AG04449 (cell line): ENCODE results near the gene GON4L.
"Not testable (repeated sequence)": the region's sequence is repeated elsewhere in the genome, so short reads cannot be mapped to it uniquely, and the experiment has no call there.

Experiments used
- CTCF ChIA-PET: fragments of 350-600 bp; formaldehyde crosslinking; extraction: SDS; loops from one replicate; lab custom pipeline; 2021; ENCODE audit warnings: antibody characterized with exemption; lab: Yijun Ruan, JAX
- POLR2A ChIA-PET: fragments of 400-600, 350-600 bp; formaldehyde crosslinking; extraction: SDS; loops from one replicate; lab custom pipeline; 2020; ENCODE audit warnings: antibody characterized with exemption, inconsistent platforms; lab: Yijun Ruan, JAX
- DNase-seq: peaks from one replicate; pipeline ENCODE4 v3.0.0-alpha.2; 2010; ENCODE audit warnings: low read depth, low spot score
- H3K4me3 ChIP-seq: 2 replicates; pipeline ENCODE4 v1.5.1; 2011; ENCODE audit warnings: low read depth, mild to moderate bottlenecking, control low read depth, low read length
- TF ChIP-seq, protein P1 (sequence below): IDR thresholded peaks from one replicate; pipeline ENCODE4 v1.5.1; 2011; ENCODE audit warnings: mild to moderate bottlenecking, moderate library complexity, low read length, control low read depth, inconsistent platforms; ENCODE audit not compliant: insufficient read depth; ENCODE audit errors: missing control alignments

GON4L gene

DNA sequence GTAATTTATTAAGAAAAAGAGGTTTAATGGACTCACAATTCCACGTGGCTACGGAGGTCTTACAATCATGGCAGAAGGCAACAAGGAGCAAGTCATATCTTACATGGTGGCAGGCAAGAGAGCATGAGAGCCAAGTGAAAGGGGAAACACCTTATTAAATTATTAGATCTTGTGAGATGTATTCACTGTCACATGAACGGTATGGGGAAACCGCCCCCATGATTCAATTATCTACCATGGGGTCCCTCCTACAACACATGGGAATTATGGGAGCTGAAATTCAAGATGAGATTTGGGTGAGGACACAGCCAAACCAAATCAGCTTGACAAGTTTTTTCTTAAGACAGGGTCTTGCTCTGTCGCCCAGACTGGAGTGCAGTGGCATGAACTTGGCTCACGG lies 153.8 kb downstream of the GON4L start:
- no peak overlapping the region for H3K4me3 ChIP-seq
- no peak for DNase-seq
- ChIA-PET CTCF (interaction anchor here (1.4 kb wide), 1 partner anchor 453 kb away, joined by 3 read pairs; no protein-coding TSS in a partner anchor), POLR2A (no interaction called here)
- TF ChIP-seq, protein P1, sequence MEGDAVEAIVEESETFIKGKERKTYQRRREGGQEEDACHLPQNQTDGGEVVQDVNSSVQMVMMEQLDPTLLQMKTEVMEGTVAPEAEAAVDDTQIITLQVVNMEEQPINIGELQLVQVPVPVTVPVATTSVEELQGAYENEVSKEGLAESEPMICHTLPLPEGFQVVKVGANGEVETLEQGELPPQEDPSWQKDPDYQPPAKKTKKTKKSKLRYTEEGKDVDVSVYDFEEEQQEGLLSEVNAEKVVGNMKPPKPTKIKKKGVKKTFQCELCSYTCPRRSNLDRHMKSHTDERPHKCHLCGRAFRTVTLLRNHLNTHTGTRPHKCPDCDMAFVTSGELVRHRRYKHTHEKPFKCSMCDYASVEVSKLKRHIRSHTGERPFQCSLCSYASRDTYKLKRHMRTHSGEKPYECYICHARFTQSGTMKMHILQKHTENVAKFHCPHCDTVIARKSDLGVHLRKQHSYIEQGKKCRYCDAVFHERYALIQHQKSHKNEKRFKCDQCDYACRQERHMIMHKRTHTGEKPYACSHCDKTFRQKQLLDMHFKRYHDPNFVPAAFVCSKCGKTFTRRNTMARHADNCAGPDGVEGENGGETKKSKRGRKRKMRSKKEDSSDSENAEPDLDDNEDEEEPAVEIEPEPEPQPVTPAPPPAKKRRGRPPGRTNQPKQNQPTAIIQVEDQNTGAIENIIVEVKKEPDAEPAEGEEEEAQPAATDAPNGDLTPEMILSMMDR: no peak

DNA sequence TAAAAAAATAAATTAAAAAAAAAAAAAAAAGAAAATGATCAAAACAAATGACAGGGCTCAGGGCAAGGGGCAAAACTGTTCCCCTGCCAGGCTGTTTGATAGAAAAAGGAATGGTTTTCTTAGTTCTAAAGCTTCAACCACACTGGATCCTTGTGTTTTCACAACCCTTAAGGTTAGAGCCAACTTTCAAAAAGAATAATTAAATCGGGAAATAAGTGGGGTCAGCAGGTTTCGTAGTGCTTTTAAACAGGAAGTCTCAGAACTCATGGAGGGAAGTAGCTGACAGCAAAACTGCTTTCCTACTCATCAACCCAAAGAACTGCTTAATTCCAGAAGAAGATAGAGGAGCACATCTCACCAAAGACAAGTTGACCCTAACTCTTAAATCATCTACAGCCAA lies 155.3 kb downstream of the GON4L start:
- H3K4me3 ChIP-seq, DNase-seq, POLR2A ChIA-PET, CTCF ChIA-PET: not testable (repeated sequence)
